ENCODE results near the gene ALKBH7. TPM values are rescaled to one million over a fixed set of nuclear protein-coding genes. Genes with fewer than 3 reads are reported as not detected.

Gene ALKBH7
- total and polyA plus RNA-seq, 9 donors, result 0.55 to 118 (median 80.8) TPM

- H3K9me3 ChIP-seq, result no peaks in the 10 kb centered on the region
- H3K27ac ChIP-seq, result peak overlapping the region in 1 of 2 donors; percentile 97
- no peak for DNase-seq
- 15 to 17% (median 16%) methylated on average over 5 of the region's 5 CpGs for WGBS, 3 donors
- TF ChIP-seq EP300 (IDR thresholded peaks at IDR 0.05), result no peak
- peaks cover 5% of the 10 kb centered on the region for H3K4me1 ChIP-seq (ENCODE audit: insufficient read depth)
- no peaks in the 10 kb centered on the region for H3K27me3 ChIP-seq
- peak overlapping the region; percentile 33 for H3K4me3 ChIP-seq
- intact Hi-C loops (cut with DNase I), result loop anchor here in 1 of 4 donors (10.0 kb wide), 2 partner anchors 51 to 99 kb away; partner anchors contain the start of genes KHSRP and MLLT1
- H3K36me3 ChIP-seq, result no peaks in the 10 kb centered on the region
Measured at GRCh38 chr19:6373813-6374108, 1.2 kb downstream of the ALKBH7 start.

GRCh38 chr19:6374161-6374709 is 1.6 kb downstream of the ALKBH7 start:
- H3K27me3 ChIP-seq, result no peaks in the 10 kb centered on the region
- no peak for TF ChIP-seq CTCF (IDR thresholded peaks at IDR 0.05)
- no peak for TF ChIP-seq EP300 (IDR thresholded peaks at IDR 0.05)
- no peak for TF ChIP-seq POLR2A (IDR thresholded peaks at IDR 0.05)
- intact Hi-C loops (cut with DNase I), result loop anchor here in 1 of 4 donors (10.0 kb wide), 2 partner anchors 51 to 99 kb away; partner anchors contain the start of genes KHSRP and MLLT1
- H3K4me1 ChIP-seq (ENCODE audit: insufficient read depth), result peaks cover 5% of the 10 kb centered on the region
- no peaks in the 10 kb centered on the region for H3K9me3 ChIP-seq
- DNase-seq, result peak in 3 of 5 donors; percentile 59 to 64 (median 60)
- no peak overlapping the region for H3K4me3 ChIP-seq
- WGBS, 3 donors, result 28 to 36% (median 32%) methylated on average over 26 to 29 of the region's 29 CpGs
- no peaks in the 10 kb centered on the region for H3K36me3 ChIP-seq
- H3K27ac ChIP-seq, result no peak overlapping the region

- peak in 2 of 5 donors; percentile 44 to 53 for DNase-seq
- TF ChIP-seq EP300 (IDR thresholded peaks at IDR 0.05), result no peak
- TF ChIP-seq POLR2A (IDR thresholded peaks at IDR 0.05), result no peak
- no peak for TF ChIP-seq CTCF (IDR thresholded peaks at IDR 0.05)
- H3K27ac ChIP-seq, result no peak overlapping the region
- intact Hi-C loops (cut with DNase I), result loop anchor here in 1 of 4 donors (10.0 kb wide), 2 partner anchors 50 to 100 kb away; partner anchors contain the start of genes KHSRP and MLLT1
- H3K4me3 ChIP-seq, result no peak overlapping the region
- peaks cover 5% of the 10 kb centered on the region for H3K4me1 ChIP-seq (ENCODE audit: insufficient read depth)
- 76 to 83% (median 79%) methylated on average over 29 of the region's 29 CpGs for WGBS, 3 donors
- no peaks in the 10 kb centered on the region for H3K36me3 ChIP-seq
- peaks cover 0 to 1% of the 10 kb centered on the region in 2 donors for H3K9me3 ChIP-seq
- H3K27me3 ChIP-seq, result no peaks in the 10 kb centered on the region
Measured at GRCh38 chr19:6374711-6375410, 2.3 kb downstream of the ALKBH7 start.

GRCh38 chr19:6375411-6376010 is 2.9 kb downstream of the ALKBH7 start, which contains the start of gene PSPN:
Gene PSPN (minus strand): TSS chr19:6375933. CDS start chr19:6375849, 84 bp downstream.
- peak in 2 of 5 donors; percentile 49 to 57 for DNase-seq
- intact Hi-C loops (cut with DNase I), result loop anchor here in 1 of 4 donors (10.0 kb wide), 2 partner anchors 49 to 101 kb away; partner anchors contain the start of genes KHSRP and MLLT1
- no peak for TF ChIP-seq POLR2A (IDR thresholded peaks at IDR 0.05)
- no peak for TF ChIP-seq CTCF (IDR thresholded peaks at IDR 0.05)
- TF ChIP-seq EP300 (IDR thresholded peaks at IDR 0.05), result no peak
- Histone ChIP-seq H3K27ac (no peak within 1 kb of the TSS), H3K27me3 (no peaks in the 10 kb centered on the region), H3K36me3 (no peaks in the 10 kb centered on the region), H3K9me3 (peaks cover 0 to 8% of the 10 kb centered on the region in 2 donors), H3K4me3 (no peak within 1 kb of the TSS), H3K4me1 (ENCODE audit: insufficient read depth) (peaks cover 5% of the 10 kb centered on the region)
- 79 to 88% (median 80%) methylated on average over 22 to 25 of the region's 25 CpGs for WGBS, 3 donors
